Measurements from ENCODE around the gene ALG11.

- TF ChIP-seq, protein P1, sequence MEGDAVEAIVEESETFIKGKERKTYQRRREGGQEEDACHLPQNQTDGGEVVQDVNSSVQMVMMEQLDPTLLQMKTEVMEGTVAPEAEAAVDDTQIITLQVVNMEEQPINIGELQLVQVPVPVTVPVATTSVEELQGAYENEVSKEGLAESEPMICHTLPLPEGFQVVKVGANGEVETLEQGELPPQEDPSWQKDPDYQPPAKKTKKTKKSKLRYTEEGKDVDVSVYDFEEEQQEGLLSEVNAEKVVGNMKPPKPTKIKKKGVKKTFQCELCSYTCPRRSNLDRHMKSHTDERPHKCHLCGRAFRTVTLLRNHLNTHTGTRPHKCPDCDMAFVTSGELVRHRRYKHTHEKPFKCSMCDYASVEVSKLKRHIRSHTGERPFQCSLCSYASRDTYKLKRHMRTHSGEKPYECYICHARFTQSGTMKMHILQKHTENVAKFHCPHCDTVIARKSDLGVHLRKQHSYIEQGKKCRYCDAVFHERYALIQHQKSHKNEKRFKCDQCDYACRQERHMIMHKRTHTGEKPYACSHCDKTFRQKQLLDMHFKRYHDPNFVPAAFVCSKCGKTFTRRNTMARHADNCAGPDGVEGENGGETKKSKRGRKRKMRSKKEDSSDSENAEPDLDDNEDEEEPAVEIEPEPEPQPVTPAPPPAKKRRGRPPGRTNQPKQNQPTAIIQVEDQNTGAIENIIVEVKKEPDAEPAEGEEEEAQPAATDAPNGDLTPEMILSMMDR (IDR thresholded peaks at IDR 0.05): no peak
- TF ChIP-seq POLR2A (IDR thresholded peaks at IDR 0.05): no peak
Observed at GRCh38 chr13:52053460-52053859, 41.3 kb downstream of the ALG11 start.

Measured in right lobe of liver (tissue), 4 donors.